CMK (cell line): Measurements from ENCODE around the gene FOXA3.

ENCODE experiments used
- DNase-seq: peaks from one replicate; pipeline ENCODE4 v3.0.0-alpha.2; 2010; ENCODE audit warnings: low read depth

The FOXA3 gene

DNA sequence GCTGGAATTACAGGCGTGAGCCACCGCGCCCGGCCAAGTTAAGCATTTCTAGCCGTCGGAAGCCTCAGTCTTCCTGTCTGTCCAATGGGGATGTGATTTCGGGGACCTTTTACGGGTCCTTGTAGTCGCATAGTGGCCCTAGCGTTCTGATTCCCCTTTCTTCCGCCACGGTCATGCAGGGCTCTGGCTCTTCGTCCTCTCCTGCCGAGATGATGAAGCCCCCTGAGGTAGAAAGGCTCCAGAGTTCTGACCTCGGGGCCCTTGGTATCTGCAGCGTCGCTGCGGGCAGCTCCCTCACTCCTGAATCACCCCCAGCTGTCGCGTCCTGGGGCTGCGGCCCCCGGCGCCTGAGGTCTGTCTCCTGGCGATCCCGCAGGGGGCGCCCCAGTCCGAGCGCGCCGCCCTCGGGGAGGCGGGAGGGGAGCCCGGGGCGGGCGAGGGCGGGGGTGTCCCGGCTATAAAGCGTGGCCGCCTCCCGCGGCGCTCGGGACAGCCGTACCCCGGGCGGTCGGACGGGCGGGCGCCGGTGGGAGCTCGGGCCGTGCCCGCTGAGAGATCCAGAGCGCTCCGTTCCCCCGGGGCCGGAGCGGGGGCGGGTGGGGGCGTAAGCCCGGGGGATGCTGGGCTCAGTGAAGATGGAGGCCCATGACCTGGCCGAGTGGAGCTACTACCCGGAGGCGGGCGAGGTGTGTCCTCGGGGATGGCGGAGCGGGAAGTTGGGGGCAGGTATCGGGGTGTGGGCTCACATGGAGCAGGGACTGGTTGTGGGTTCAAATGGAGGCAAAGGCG is at the start of gene FOXA3:
Gene FOXA3, plus strand, starts transcription at position 487 of the 789 bp plus-strand sequence. Its CDS starts 131 bp downstream, at position 618.
- DNase-seq, result no peak

GRCh38 chr19:45814851-45815480 is 49.2 kb upstream of the FOXA3 start, which contains the start of gene RSPH6A:
Gene RSPH6A, minus strand, starts transcription at chr19:45815308. Its CDS starts 132 bp downstream, at chr19:45815176.
- no peak for DNase-seq

- DNase-seq, result no peak
Observed at GRCh38 chr19:45815481-45816216, 48.5 kb upstream of the FOXA3 start.

GRCh38 chr19:45816236-45817009 is 47.7 kb upstream of the FOXA3 start:
- DNase-seq, result no peak

DNA sequence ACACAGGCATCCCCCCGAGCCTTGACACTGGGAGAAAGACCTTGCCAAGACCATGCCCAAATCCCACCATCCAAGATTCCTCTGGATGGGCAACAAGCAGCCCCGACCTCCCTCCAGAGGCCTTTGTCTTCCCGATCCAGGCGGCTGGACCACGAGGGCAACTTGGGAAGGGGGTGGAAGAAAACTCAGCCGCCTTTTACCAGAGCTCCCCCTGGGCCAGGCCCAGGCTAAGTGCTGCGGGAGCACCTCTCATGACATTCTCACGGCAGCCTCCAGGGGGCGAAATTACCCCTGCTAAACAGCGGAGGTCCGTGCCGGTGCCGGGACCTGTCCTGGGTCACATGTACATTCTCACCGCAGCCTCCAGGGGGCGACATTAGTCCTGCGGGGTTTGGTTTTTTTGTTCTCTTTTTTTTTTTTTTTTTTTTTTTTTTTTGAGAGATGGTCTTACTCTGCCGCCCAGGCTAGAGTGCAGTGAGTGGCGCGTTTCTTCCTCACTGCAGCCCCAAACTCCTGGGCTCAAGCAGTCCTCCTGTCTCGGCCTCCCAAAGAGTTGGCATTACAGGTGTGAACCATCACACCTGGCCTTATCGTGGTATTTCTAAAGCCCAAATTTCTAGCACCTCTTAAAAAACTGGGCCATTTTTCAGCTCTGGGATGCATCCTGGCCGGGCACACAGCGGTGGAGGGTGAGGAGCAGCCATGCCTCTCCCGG is 47.0 kb upstream of the FOXA3 start:
- peak; percentile 92 for DNase-seq

GRCh38 chr19:45817725-45818301 is 46.3 kb upstream of the FOXA3 start:
- no peak for DNase-seq

GRCh38 chr19:45819769-45820168 is 44.4 kb upstream of the FOXA3 start:
- no peak for DNase-seq

GRCh38 chr19:45820413-45821102 is 43.6 kb upstream of the FOXA3 start:
- DNase-seq, result no peak

GRCh38 chr19:45821103-45821521 is 43.0 kb upstream of the FOXA3 start:
- no peak for DNase-seq

DNA sequence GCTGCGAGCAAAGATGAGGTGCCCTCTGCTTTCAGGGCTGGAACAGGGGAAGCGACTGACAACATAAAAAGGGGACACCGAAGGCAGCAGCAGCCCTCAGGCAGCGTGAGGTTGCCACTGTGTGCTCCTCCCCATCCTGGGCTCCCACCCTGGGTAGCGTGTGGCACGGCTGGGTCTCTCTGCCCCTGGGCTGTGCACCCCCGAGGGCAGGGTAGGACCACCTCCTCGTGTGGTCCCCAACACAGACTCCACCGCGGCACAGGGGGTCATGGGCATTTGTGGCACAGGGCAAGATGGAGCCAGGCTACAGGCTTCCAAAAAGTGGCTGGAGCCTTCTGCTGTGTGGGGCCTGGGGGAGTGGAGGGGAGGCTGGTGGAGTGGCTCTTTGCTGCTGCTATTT is 42.6 kb upstream of the FOXA3 start:
- no peak for DNase-seq

DNA sequence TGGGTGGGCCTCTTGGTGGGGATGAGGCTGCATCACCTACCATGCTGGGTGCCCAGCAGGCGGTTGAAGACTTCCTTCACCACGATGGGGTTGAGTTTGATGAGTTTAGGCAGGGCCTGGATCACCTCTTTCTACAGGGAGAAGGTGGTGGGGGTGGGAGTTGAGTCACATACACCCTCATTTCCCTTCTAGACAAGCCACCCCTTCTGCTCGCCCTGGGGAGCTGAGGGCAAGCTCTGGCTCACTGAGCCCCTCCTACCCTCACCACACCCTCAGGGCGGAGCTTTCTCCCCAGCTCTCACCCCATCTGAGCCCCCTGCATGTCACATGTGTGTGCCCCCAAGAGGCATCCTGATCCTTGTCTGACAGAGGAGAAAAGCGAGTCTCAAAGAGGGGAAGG is 41.4 kb upstream of the FOXA3 start:
- DNase-seq, result no peak

GRCh38 chr19:45823182-45823581 is 40.9 kb upstream of the FOXA3 start:
- no peak for DNase-seq

DNA sequence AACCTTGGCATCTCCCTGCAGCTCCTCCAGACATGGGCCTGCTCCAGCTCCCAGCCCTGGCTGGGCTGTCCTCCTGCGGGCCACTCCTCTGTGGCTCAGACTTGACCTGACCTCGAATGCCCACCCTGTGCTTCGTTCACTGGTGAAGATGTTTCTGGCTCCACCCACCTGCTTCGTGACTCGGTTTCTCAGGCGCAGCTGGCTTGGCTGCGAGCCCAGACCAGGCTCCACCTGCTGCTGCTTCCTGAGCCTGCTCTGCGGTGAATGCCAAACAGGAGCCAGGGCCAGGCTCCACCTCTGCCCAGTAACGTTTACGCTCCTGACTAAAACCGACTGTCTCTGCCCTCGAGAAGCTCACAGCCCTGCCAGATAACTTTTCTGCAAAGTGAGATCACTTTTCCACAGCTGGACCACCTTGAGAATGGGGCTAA is 40.1 kb upstream of the FOXA3 start:
- no peak for DNase-seq

DNA sequence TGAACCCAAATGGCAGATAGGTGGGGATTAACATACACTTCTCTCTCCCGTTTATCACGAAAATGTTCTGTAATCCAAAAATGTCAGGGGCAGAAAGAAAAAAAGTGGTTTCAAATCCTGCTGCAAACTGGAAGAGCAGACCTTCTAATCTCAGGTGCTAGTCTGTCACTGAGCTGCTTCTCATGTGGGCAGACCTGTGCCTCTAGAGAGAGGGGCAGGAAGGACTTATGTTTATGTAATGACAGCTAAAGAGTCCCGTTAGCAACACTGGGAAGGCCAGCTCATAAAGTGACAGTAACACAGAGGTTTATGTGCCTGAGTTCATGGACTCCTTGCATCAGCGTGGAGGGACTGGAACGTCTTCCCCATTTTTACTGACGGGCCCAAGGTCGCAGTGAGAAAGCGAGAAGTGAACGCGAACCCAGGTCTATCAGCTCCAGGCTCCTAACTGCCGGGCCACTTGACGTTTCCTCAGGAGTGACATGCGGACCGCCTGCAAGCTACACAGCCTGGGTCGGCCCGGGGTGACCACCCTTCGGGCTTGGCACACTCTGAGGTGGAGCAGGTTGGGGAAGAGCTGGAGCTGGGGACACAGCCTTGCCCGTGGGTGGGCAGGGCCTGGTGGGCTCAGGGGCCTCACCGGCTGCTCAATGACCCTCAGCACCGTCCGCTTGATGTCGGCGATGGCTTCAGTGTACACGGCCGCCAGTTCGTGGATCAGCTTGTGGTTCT is 39.4 kb upstream of the FOXA3 start:
- no peak for DNase-seq

DNA sequence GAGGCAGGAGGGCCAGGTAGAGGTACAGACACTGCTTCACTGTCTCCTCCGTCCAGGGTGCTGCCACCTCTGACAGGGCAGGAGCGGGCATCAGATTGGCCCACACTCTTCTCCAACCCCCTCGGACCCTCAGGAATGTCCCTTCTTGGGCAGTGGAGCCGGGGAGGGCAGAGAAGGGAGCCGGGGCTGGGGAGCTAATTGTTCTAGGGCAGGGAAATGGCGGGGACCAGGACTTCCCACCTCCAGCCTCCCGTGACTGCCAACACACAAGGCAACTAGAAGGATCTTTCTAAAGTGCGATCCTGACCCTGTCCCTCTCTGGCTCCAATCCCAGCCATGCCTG is 38.9 kb upstream of the FOXA3 start:
- DNase-seq, result no peak

GRCh38 chr19:45825917-45826893 is 37.9 kb upstream of the FOXA3 start:
- no peak for DNase-seq

DNA sequence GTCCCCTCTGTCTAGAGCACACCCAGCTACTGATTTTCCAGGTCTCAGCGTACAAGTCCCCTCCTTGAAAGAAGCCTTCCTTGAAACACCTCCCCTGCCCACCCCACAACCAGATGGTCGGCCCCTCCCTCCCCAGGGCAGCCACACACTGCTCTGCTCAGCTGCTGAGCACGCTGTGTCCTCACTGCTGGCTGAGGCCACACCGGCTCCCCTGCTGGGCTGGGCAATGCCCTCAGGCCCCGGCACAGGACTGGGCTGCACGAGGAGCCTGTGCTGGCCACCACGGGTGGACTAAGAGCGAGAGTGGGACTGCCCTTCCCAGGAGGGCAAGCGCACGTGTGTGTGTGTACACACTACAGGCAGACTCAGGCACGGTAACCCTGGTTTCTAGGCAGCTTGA is 37.2 kb upstream of the FOXA3 start:
- DNase-seq, result no peak

GRCh38 chr19:45827459-45828093 is 36.5 kb upstream of the FOXA3 start:
- DNase-seq, result no peak
